GM18873 (cell line): ENCODE measurements around the gene UBAC2.

ENCODE experiments used
- ATAC-seq: cut with Tn5 transposase; IDR thresholded peaks from one replicate; pipeline ENCODE4 v1.9.1; 2021; ENCODE audit warnings: mild to moderate bottlenecking, moderate library complexity, moderate number of reproducible peaks; ENCODE audit not compliant: unreplicated experiment, low FRiP score

UBAC2 gene

DNA sequence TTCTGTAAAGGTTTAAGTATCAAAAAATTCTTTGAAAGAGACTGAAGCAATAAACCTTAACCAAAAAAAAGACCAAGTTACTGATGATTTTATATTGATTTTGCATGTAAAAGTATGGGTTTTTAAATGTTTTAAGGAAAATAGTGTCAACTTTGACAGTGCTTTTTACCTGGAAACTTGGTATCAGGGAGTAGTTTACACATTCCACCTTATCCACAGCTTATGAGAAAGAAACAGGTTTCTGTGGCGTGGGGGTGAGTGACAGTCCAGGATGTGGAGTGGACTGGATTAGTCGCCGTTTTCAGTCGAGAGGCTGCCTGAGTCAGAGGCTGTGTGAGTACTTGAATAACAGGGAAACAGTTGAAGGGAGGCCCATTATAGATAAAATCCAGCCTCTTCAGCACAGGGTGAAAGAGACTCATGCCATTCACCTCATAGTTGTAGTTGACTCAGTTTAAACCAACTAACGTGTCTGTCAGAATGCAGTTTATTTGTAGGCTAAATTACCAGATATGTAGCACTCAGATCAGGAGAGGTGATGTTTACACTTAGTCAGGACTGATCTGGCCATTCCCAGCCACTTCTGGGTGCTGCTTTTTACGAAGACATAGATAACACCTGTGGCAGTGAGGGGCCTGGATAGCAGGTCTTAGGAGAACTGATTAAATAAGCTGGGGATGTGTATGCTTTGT is 107.1 kb downstream of the UBAC2 start:
- ATAC-seq: no peak

GRCh38 chr13:99308471-99309087 is 107.9 kb downstream of the UBAC2 start:
- no peak for ATAC-seq

DNA sequence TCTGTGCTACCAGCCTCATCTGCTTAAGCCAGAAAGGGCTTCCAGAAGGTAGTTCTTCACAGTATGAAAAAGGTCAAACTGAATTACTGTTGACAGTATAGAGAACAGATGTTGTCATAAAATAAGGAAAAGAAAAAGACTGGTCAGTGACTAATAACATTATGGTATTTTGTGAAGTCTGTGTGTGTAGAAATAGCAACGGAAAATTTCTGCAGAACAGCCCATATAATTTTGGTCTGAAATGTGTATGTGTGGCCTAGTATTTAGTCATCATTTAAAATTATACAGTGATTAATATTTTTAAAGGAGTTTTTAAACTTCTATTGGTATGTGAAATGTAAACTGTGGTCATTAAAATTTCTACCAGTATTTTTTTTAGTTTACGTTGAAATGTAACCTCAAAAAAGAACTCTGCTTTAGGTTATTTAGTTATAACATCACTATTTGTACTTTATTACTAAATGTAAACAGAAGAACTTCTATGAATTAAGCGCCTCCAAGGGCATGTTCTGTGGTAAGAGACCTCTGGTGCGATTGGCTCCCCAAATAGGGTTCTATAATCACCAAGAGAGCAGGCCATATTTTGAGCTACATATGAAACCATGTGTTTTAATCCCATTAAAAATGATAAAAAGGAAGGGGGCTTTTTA is 109.9 kb downstream of the UBAC2 start:
- ATAC-seq: no peak

GRCh38 chr13:99311137-99311536 is 110.5 kb downstream of the UBAC2 start:
- ATAC-seq: no peak

DNA sequence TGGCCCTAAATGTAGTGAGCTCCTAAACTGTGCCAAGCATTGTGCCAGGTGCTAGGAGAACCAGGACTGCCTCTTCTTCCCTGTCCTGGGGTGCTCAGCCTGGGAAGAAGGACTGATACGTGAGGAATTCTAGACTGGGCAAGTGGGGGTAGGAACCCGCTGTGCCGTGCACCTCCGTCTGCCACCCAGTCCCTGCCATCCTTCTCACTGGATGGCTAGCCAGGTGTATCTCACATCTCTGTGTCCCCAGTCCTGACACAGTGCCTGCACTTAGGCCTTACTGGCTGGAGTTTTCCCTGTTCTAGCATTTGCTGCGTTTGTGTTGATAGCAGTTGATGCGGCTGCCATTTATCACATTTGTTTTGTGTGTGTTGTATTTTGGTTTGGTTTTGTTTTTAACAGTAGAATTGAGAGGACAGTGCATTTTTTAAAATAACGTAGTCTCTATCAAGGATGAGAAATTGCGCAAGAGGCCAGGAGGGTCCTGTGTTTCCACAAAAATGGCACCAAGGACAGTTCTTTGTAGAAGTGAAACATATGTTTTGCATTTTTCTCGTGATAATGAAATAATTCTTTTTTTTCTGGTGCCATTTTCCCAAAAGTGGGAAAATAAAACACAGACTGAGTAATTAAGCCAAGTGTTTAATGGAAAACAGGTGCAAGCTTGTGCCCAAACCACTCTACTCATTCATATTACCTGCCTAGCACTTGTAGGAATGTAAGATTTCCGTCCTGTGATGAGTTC is 111.3 kb downstream of the UBAC2 start:
- ATAC-seq: no peak

DNA sequence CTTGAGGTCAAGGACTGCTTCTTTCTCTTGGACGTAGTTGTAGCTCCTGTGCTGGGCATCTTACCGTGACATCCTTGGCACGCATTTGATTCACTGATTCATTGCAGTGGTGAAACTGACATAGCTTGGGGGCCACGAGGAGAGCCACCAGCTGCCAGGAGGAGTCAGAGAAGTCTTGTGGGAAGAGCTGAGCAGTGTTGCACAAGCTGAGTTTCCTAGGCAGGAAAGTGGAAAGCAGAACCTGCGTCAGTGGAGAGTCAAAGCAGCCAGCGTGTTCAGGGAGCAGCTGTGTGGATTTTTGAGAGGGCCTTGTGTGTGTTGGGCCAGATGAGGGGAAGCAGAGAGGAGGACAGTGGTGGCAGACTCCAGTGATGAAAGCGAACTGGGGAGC is 111.8 kb downstream of the UBAC2 start:
- ATAC-seq: no peak

DNA sequence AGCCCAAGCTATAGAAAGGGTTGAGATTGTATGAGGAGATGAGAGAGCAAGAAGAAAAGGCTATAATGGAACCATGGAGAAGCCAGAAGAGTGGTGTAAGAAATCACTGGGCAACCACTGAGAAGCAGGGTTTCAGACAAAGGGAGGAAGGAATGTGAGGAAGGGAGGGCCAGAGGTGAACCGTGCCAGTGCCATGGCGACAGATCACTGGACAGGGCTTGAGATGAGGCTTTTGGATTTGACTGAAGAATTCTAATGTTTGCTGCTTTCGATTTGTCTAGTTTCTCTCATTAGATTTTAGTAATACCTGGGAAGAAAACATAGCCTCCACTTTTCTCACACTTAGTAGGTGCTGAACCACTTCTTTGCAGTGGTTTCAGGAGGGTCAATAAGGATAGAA is 112.8 kb downstream of the UBAC2 start:
- no peak for ATAC-seq

DNA sequence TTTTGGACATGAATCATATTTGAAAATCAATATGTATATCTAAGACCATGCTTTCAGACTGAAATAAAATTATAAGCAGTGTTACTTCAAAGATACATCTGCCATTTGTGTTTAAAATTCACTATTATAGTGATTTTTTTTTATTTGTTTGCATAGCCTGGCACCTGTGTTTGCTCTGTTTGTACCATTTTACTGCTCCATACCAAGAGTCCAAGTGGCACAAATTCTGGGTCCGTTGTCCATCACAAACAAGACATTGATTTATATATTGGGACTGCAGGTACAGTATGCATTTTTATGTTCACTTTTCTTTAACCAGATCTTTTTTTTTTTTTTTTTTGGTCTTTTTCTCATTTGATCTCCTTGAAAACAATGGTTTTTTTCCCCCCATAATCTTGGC is 113.3 kb downstream of the UBAC2 start:
- ATAC-seq: no peak

DNA sequence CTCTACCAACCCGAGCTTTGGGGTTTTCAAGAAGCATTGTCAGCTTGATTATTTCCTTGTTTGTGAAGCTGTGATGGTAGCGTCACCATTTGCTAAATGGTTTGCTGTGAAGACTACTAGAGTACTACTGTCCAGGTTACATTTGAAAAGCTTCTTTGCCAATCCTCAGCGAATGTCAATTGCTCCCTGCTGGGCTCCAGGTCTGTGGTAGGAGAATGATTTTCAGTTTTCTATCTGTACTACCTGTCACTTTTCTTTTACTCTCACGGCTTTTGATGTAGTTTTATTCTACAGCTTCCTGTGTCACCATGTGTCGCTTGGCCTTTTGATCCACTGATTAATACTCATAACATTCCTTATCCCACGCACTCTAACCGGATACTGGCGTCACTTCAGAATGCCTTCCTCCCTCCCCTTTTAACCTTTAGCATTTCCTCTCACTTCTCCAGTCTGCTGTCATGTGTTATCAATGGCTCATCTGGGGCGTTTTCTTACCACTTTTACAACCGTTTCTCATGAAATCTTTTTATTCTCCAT is 114.1 kb downstream of the UBAC2 start:
- no peak for ATAC-seq

DNA sequence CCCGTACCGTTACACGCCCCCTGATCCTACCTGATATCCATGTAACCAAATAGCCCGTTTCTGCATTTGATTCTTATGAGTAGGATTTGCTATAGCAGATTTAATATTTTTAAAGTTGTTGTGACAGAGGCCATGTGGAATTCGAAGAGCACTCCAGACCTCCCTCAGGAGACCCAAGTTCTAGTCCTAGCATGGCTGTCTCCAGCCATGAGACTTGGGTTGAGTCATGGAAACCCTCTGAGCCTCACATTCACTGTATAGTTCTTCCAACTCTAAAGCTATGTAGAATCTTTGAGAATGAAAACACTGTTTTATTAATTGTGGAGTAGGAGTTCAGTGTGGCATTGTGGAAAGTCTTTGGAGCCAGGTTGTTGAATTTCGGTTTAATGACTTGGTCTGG is 114.5 kb downstream of the UBAC2 start:
- ATAC-seq: no peak

GRCh38 chr13:99316224-99316623 is 115.6 kb downstream of the UBAC2 start:
- no peak for ATAC-seq

DNA sequence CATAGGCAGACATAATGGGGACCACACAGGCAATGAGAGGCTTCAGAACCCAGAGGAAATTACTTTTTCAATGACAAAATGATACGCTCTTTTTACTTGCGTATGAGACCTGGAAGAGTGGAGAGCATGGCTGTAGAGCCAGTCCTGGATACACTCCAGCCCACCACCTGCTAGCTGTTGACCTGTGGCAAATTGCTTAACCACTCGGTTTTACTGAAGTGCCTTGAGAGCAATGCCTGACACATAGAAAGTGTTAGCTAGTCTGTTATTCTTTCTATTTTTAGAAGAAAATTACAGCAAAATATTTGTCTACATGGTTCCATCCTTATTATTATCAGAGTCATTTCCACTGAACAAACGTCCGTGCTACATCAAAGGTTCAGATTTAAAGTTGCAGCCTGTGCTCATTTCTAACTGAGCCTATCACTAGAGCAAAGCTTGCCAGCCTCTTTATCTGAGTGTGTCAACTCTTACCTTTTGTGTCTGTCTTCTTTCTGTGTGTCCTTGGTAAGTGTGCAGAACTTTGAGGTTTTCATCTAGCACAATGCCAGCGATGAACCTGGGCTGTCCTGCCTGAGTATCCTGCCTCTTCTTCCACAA is 116.1 kb downstream of the UBAC2 start:
- no peak for ATAC-seq

GRCh38 chr13:99320693-99321481 is 120.2 kb downstream of the UBAC2 start:
- ATAC-seq: no peak

- no peak for ATAC-seq
Observed at GRCh38 chr13:99321709-99322108, 121.1 kb downstream of the UBAC2 start.

- ATAC-seq: peak; percentile 90
Observed at GRCh38 chr13:99322297-99323103, 121.8 kb downstream of the UBAC2 start.

DNA sequence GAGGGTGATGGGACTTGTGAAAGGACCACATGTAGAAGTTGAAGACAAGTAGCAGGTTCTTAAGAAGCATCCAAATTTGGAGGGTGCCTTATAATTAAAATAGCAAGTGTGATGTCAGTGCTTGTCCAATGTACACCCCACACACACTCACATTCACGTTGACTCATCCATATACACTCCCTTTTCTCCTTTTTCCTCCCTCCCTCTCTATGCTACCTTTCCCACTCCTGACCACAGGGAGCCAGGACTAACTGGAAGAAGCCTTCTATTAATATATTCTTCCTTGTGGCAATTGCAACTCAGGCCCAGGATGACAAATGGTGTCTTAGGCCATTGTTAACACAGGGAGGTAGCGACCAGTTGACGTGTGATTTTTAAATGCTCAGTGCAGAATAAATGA is 122.8 kb downstream of the UBAC2 start:
- ATAC-seq: no peak

GRCh38 chr13:99326012-99326411 is 125.4 kb downstream of the UBAC2 start:
- no peak for ATAC-seq

DNA sequence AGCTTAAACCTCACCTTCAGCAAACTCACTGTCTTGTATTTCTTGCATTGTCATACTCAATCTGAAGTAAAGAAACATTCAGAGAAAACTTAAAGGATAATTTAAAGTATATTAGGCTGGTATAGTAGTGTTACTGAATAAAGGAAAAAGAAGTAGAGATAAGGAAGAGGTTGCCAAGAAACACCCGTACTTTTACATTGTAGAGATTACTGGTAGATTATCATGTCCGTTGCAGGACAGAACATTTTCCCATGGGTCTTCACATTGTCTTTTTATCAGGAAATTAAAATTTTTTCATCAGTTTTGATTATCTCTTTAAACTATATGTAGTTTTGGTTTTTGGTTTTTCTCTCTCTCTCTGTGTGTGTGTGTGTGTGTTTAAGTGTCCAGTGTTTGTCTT is 126.5 kb downstream of the UBAC2 start:
- ATAC-seq: no peak

DNA sequence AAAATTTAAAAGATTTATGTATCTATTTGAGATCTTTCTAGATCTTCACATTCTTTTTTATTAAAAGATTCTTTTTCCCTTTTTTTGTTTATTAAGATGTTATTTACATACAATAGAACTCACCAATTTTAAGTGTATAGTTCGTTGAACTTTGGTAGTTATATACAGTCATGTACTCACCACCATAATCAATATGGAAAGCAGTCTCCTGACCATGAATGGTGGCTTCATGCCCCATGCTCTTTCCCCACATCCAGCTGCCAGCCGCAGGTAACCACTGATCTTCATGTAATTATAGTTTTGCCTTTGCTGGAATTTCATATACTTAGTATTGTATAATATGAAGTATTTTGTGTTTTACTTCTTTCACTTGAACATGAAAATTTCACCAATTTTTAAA is 127.1 kb downstream of the UBAC2 start:
- ATAC-seq: no peak
